SK-N-SH treated with all-trans-retinoic acid at 6 μM for 48 hours (cell line): ENCODE results near the gene KHSRP.
A peak's percentile ranks its signal among the peaks of the same experiment; 100 is the strongest.

Source experiments
- ATAC-seq: fragments of 200-7000 bp; cut with Tn5 transposase; 3 replicates; pipeline ENCODE4 v1.9.1; 2020; ENCODE audit warnings: mild to moderate bottlenecking, moderate library complexity
- ARNTL ChIP-seq: fragments of 450-650 bp; formaldehyde crosslinking; IDR thresholded peaks from 2 replicates; pipeline ENCODE4 v1.5.0; 2020; ENCODE audit warnings: low read depth, mild to moderate bottlenecking, moderate library complexity, borderline replicate concordance
- CREB5 ChIP-seq: fragments of 250-450 bp; sonication (Bioruptor Pico); IDR thresholded peaks from 2 replicates; pipeline ENCODE4 v1.5.1; 2020; ENCODE audit warnings: low read depth, mild to moderate bottlenecking, moderate library complexity
- CSDC2 ChIP-seq: fragments of 250-450 bp; sonication (Bioruptor Pico); IDR thresholded peaks from 2 replicates; pipeline ENCODE4 v1.5.0; 2020; ENCODE audit warnings: mild to moderate bottlenecking, moderate library complexity
- CSRNP3 ChIP-seq: fragments of 250-450 bp; sonication (Bioruptor Pico); IDR thresholded peaks from 2 replicates; pipeline ENCODE4 v1.5.1; 2021; ENCODE audit warnings: mild to moderate bottlenecking, moderate library complexity
- GLIS3 ChIP-seq: fragments of 250-450 bp; sonication (Bioruptor Pico); IDR thresholded peaks from 2 replicates; pipeline ENCODE4 v1.5.0; 2020; ENCODE audit warnings: mild to moderate bottlenecking, moderate library complexity
- ISL1 ChIP-seq: fragments of 250-450 bp; sonication (Bioruptor Pico); IDR thresholded peaks from 2 replicates; pipeline ENCODE4 v2.1.2; 2022; ENCODE audit warnings: mild to moderate bottlenecking, moderate library complexity
- PATZ1 ChIP-seq: fragments of 250-450 bp; sonication (Bioruptor Pico); IDR thresholded peaks from 2 replicates; pipeline ENCODE4 v1.8.0; 2020; ENCODE audit warnings: mild to moderate bottlenecking, moderate library complexity, borderline replicate concordance
- POU6F1 ChIP-seq: fragments of 250-450 bp; sonication (Bioruptor Pico); IDR thresholded peaks from 2 replicates; pipeline ENCODE4 v1.8.0; 2021; ENCODE audit warnings: low read depth, mild to moderate bottlenecking, moderate library complexity, borderline replicate concordance
- PPARA ChIP-seq: fragments of 250-450 bp; sonication (Bioruptor Pico); IDR thresholded peaks from 2 replicates; pipeline ENCODE4 v1.5.0; 2020; ENCODE audit warnings: mild to moderate bottlenecking, borderline replicate concordance
- RARB ChIP-seq: fragments of 250-450 bp; sonication (Bioruptor Pico); IDR thresholded peaks from 2 replicates; pipeline ENCODE4 v1.8.0; 2021; ENCODE audit warnings: mild to moderate bottlenecking, moderate library complexity
- SNAI2 ChIP-seq: fragments of 250-450 bp; sonication (Bioruptor Pico); IDR thresholded peaks from 2 replicates; pipeline ENCODE4 v1.5.0; 2020; ENCODE audit warnings: mild to moderate bottlenecking, moderate library complexity
- TCF4 ChIP-seq: fragments of 250-450 bp; sonication (Bioruptor Pico); IDR thresholded peaks from 2 replicates; pipeline ENCODE4 v1.8.0; 2021; ENCODE audit warnings: mild to moderate bottlenecking, moderate library complexity, borderline replicate concordance
- TOX ChIP-seq: fragments of 250-450 bp; sonication (Bioruptor Pico); IDR thresholded peaks from 2 replicates; pipeline ENCODE4 v1.8.0; 2021; ENCODE audit warnings: mild to moderate bottlenecking, moderate library complexity, borderline replicate concordance
- TSHZ2 ChIP-seq: fragments of 250-450 bp; sonication (Bioruptor Pico); IDR thresholded peaks from 2 replicates; pipeline ENCODE4 v1.5.0; 2020; ENCODE audit warnings: mild to moderate bottlenecking, moderate library complexity
- ZC3H10 ChIP-seq: fragments of 250-450 bp; sonication (Bioruptor Pico); IDR thresholded peaks from 2 replicates; pipeline ENCODE4 v1.5.1; 2021; ENCODE audit warnings: mild to moderate bottlenecking, moderate library complexity
- ZFP3 ChIP-seq: fragments of 250-450 bp; sonication (Bioruptor Pico); IDR thresholded peaks from 2 replicates; pipeline ENCODE4 v1.5.0; 2020; ENCODE audit warnings: mild to moderate bottlenecking, moderate library complexity
- ZFP30 ChIP-seq: fragments of 450-650 bp; formaldehyde crosslinking; IDR thresholded peaks from 2 replicates; pipeline ENCODE4 v1.5.0; 2022; ENCODE audit warnings: mild to moderate bottlenecking, moderate library complexity
- ZNF565 ChIP-seq: fragments of 450-650 bp; formaldehyde crosslinking; conservative IDR thresholded peaks from 2 replicates; pipeline ENCODE4 v1.5.0; 2020; ENCODE audit warnings: low read depth, mild to moderate bottlenecking, moderate library complexity
- ZNF70 ChIP-seq: fragments of 450-650 bp; formaldehyde crosslinking; IDR thresholded peaks from 2 replicates; pipeline ENCODE4 v1.5.0; 2020; ENCODE audit warnings: mild to moderate bottlenecking, moderate library complexity

KHSRP gene

GRCh38 chr19:6464070-6464873, 39.7 kb upstream of the KHSRP start, which contains the start of gene CRB3:
Gene CRB3, plus strand, starts transcription at chr19:6464271. Its CDS starts 431 bp downstream, at chr19:6464702.
- TF ChIP-seq POU6F1 (CRISPR knock-in tag) = no peak
- TF ChIP-seq PPARA (CRISPR knock-in tag) = no peak
- no peak for TF ChIP-seq ARNTL (CRISPR knock-in tag)
- TF ChIP-seq CSRNP3 (CRISPR knock-in tag) = no peak
- no peak for TF ChIP-seq TOX (CRISPR knock-in tag)
- no peak for TF ChIP-seq CSDC2 (CRISPR knock-in tag)
- TF ChIP-seq ZFP30 (CRISPR knock-in tag) = no peak
- TF ChIP-seq ZNF70 = no peak
- TF ChIP-seq SNAI2 (CRISPR knock-in tag) = no peak
- TF ChIP-seq GLIS3 (CRISPR knock-in tag) = no peak
- no peak for TF ChIP-seq CREB5
- no peak for TF ChIP-seq TCF4 (CRISPR knock-in tag)
- no peak for TF ChIP-seq ZC3H10 (CRISPR knock-in tag)
- TF ChIP-seq PATZ1 = no peak
- TF ChIP-seq TSHZ2 = no peak
- no peak for TF ChIP-seq RARB
- no peak for TF ChIP-seq ZNF565
- no peak for ATAC-seq

- peak; percentile 93 for ATAC-seq
- TF ChIP-seq TOX (CRISPR knock-in tag) = no peak
- TF ChIP-seq GLIS3 (CRISPR knock-in tag) = no peak
- no peak for TF ChIP-seq TCF4 (CRISPR knock-in tag)
- TF ChIP-seq PATZ1 = no peak
- no peak for TF ChIP-seq ZFP3 (CRISPR knock-in tag)
- TF ChIP-seq TSHZ2 = no peak
- TF ChIP-seq ZC3H10 (CRISPR knock-in tag) = no peak
- no peak for TF ChIP-seq ISL1 (CRISPR knock-in tag)
- no peak for TF ChIP-seq ZNF70
Measured at GRCh38 chr19:6460099-6460884, 35.7 kb upstream of the KHSRP start.
